GM10248 (cell line): ENCODE results near the gene GPRASP3.
A peak's percentile ranks its signal among the peaks of the same experiment; 100 is the strongest.

Source experiments
- CTCF ChIA-PET: fragments of 300-600 bp; sonication (Branson Sonifier 250); formaldehyde crosslinking; extraction: SDS; loops from one replicate; lab custom pipeline; 2021; ENCODE audit warnings: antibody characterized with exemption; lab: Yijun Ruan, JAX
- POLR2A ChIA-PET: fragments of 350-650 bp; sonication (Branson Sonifier 250); formaldehyde crosslinking; extraction: SDS; loops from one replicate; lab custom pipeline; 2020; ENCODE audit warnings: antibody characterized with exemption; lab: Yijun Ruan, JAX
- DNase-seq: peaks from one replicate; pipeline ENCODE4 v3.0.0; 2012; ENCODE audit errors: extremely low spot score
- CTCF ChIP-seq: IDR thresholded peaks from 2 replicates; pipeline ENCODE4 v1.5.1; 2012; ENCODE audit warnings: mild to moderate bottlenecking, low read depth; ENCODE audit errors: extremely low read depth, missing control alignments, control extremely low read depth

Gene GPRASP3

GRCh38 chrX:102745857-102746584 lies 25.5 kb downstream of the GPRASP3 start:
- no peak for TF ChIP-seq CTCF
- ChIA-PET CTCF (no interaction called here), POLR2A (no interaction called here)
- no peak for DNase-seq

- ChIA-PET POLR2A (no interaction called here), CTCF (interaction anchor here (1.1 kb wide), 1 partner anchor 11 kb away, joined by 3 read pairs; no protein-coding TSS in a partner anchor)
- TF ChIP-seq CTCF = no peak
- no peak for DNase-seq
Measured at GRCh38 chrX:102765217-102765616, 44.7 kb downstream of the GPRASP3 start.

- TF ChIP-seq CTCF = no peak
- CTCF ChIA-PET = interaction anchor here (1.1 kb wide), 1 partner anchor 11 kb away, joined by 3 read pairs; no protein-coding TSS in a partner anchor
- DNase-seq = no peak
- POLR2A ChIA-PET = no interaction called here
Measured at GRCh38 chrX:102765809-102766208, 45.3 kb downstream of the GPRASP3 start.

- POLR2A ChIA-PET = no interaction called here
- CTCF ChIA-PET = no interaction called here
- TF ChIP-seq CTCF = no peak
- DNase-seq = no peak
Measured at GRCh38 chrX:102767287-102767686, 46.7 kb downstream of the GPRASP3 start.

GRCh38 chrX:102768987-102769761 lies 48.6 kb downstream of the GPRASP3 start:
- POLR2A ChIA-PET = interaction anchor here (0.6 kb wide), 1 partner anchor 61 kb away, joined by 3 read pairs; no protein-coding TSS in a partner anchor
- DNase-seq = peak; percentile 74
- CTCF ChIA-PET = no interaction called here
- no peak for TF ChIP-seq CTCF
